OCI-LY3 (cell line): ENCODE results near the gene RUFY1.

Experiments used
- EZH2phosphoT487 ChIP-seq: fragments of 200-600 bp; shearing (Covaris generic); IDR thresholded peaks from 2 replicates; pipeline ENCODE4 v1.6.1; 2018; ENCODE audit warnings: antibody characterized with exemption, mixed run types, low read depth
- TF ChIP-seq, protein P1 (sequence below): fragments of 200-600, 300-600 bp; sonication (generic); IDR thresholded peaks from 2 replicates; pipeline ENCODE4 v1.5.1; 2014; ENCODE audit warnings: antibody characterized with exemption, low read length, low read depth

DNA sequence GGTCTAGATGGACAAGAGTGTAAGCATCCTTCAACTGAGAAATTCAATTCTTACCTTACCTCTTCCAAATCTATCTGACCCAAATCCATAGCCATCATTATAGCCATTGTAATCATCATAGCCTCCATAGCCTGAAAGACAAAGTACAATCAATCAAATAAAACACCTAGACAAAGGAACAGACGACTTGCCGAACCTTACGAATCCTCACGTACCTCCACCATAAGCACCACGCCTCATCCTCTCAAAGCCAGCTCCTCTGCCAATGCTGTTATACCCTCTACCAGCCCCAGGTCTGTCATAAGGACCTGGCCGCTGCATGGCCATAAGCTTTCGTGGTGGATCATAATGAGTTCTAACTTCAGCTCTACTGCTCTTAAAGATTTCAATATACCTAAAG is 67.6 kb downstream of the RUFY1 start:
- TF ChIP-seq EZH2phosphoT487: no peak
- TF ChIP-seq, protein P1, sequence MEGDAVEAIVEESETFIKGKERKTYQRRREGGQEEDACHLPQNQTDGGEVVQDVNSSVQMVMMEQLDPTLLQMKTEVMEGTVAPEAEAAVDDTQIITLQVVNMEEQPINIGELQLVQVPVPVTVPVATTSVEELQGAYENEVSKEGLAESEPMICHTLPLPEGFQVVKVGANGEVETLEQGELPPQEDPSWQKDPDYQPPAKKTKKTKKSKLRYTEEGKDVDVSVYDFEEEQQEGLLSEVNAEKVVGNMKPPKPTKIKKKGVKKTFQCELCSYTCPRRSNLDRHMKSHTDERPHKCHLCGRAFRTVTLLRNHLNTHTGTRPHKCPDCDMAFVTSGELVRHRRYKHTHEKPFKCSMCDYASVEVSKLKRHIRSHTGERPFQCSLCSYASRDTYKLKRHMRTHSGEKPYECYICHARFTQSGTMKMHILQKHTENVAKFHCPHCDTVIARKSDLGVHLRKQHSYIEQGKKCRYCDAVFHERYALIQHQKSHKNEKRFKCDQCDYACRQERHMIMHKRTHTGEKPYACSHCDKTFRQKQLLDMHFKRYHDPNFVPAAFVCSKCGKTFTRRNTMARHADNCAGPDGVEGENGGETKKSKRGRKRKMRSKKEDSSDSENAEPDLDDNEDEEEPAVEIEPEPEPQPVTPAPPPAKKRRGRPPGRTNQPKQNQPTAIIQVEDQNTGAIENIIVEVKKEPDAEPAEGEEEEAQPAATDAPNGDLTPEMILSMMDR: no peak
